ENCODE measurements around the gene RHOF. TPM values are rescaled to one million over a fixed set of nuclear protein-coding genes. Genes with fewer than 3 reads are reported as not detected.
"Not testable (repeated sequence)": the region's sequence is repeated elsewhere in the genome, so short reads cannot be mapped to it uniquely, and the experiment has no call there.

The RHOF gene
- total RNA-seq, 1 donor from 2014 or later = 6.1 TPM

GRCh38 chr12:121773011-121773777 lies 20.3 kb downstream of the RHOF start:
- peak; percentile 60 for DNase-seq

GRCh38 chr12:121770813-121771625 lies 22.5 kb downstream of the RHOF start:
- DNase-seq = no peak

GRCh38 chr12:121770388-121770787 lies 23.1 kb downstream of the RHOF start:
- DNase-seq = no peak

- DNase-seq = no peak
These were observed 23.6 kb downstream of the RHOF start for GRCh38 chr12:121769831-121770301.

GRCh38 chr12:121769297-121769830 lies 24.1 kb downstream of the RHOF start:
- no peak for DNase-seq

GRCh38 chr12:121767525-121768016 lies 25.9 kb downstream of the RHOF start:
- no peak for DNase-seq

- no peak for DNase-seq
These were observed 27.0 kb downstream of the RHOF start for GRCh38 chr12:121766290-121767039.

- DNase-seq = peak; percentile 46
These were observed 27.9 kb downstream of the RHOF start for GRCh38 chr12:121765573-121765972.

- DNase-seq = no peak
These were observed 28.7 kb downstream of the RHOF start for GRCh38 chr12:121764808-121765207.

- DNase-seq = no peak
These were observed 31.2 kb downstream of the RHOF start for GRCh38 chr12:121762269-121762668.

GRCh38 chr12:121758536-121758935 lies 35.0 kb downstream of the RHOF start:
- not testable (repeated sequence) for DNase-seq

GRCh38 chr12:121755591-121755990 lies 37.9 kb downstream of the RHOF start:
- no peak for DNase-seq

- DNase-seq = no peak
These were observed 38.7 kb downstream of the RHOF start for GRCh38 chr12:121754836-121755235.

- no peak for DNase-seq
These were observed 39.6 kb downstream of the RHOF start for GRCh38 chr12:121753844-121754264.

GRCh38 chr12:121751749-121752351 lies 41.6 kb downstream of the RHOF start:
- no peak for DNase-seq

GRCh38 chr12:121751034-121751433 lies 42.5 kb downstream of the RHOF start:
- DNase-seq = no peak

- no peak for DNase-seq
These were observed 43.0 kb downstream of the RHOF start for GRCh38 chr12:121750507-121750955.

GRCh38 chr12:121749267-121749666 lies 44.2 kb downstream of the RHOF start:
- no peak for DNase-seq

- peak; percentile 95 for DNase-seq
These were observed 44.8 kb downstream of the RHOF start for GRCh38 chr12:121748571-121749265.

GRCh38 chr12:121748218-121748570 lies 45.3 kb downstream of the RHOF start:
- no peak for DNase-seq

- not testable (repeated sequence) for DNase-seq
These were observed 47.9 kb downstream of the RHOF start for GRCh38 chr12:121745545-121745944.
